HUES64 (cell line): Measurements from ENCODE around the gene THPO.
A peak's percentile ranks its signal among the peaks of the same experiment; 100 is the strongest.

Source experiments
- H3K27ac ChIP-seq: 2 replicates; pipeline ENCODE4 v1.7.0; 2013; ENCODE audit warnings: low read depth, low read length, inconsistent platforms
- H3K27me3 ChIP-seq: 2 replicates; pipeline ENCODE4 v1.6.1; 2013; ENCODE audit warnings: mild to moderate bottlenecking, low read length; ENCODE audit not compliant: insufficient read depth
- H3K36me3 ChIP-seq: 2 replicates; pipeline ENCODE4 v1.6.1; 2013; ENCODE audit warnings: mild to moderate bottlenecking, low read length; ENCODE audit not compliant: insufficient read depth
- H3K4me1 ChIP-seq: 2 replicates; pipeline ENCODE4 v1.6.1; 2013; ENCODE audit warnings: mild to moderate bottlenecking, low read length, moderate library complexity; ENCODE audit not compliant: insufficient read depth
- H3K4me3 ChIP-seq: 2 replicates; pipeline ENCODE4 v1.5.1; 2013; ENCODE audit warnings: mild to moderate bottlenecking, low read length, moderate library complexity
- H3K9ac ChIP-seq: 2 replicates; pipeline ENCODE4 v1.6.1; 2013; ENCODE audit warnings: mild to moderate bottlenecking, low read depth, low read length
- H3K9me3 ChIP-seq: 2 replicates; pipeline ENCODE4 v1.6.1; 2013; ENCODE audit warnings: low read depth, low read length; ENCODE audit not compliant: insufficient read depth
- WGBS: fragments of 150-250, 120-280 bp; methylation state at CpG from one replicate; pipeline ENCODE4 v1.1.7; 2013; ENCODE audit warnings: missing lambda C conversion rate; 5-methylcytosine and 5-hydroxymethylcytosine counted together

Gene THPO

GRCh38 chr3:184399410-184399809 is 21.4 kb upstream of the THPO start:
- WGBS, result 12% methylated on average over 8 of the region's 9 CpGs
- H3K36me3 ChIP-seq, result no peaks in the 10 kb centered on the region
- H3K27ac ChIP-seq, result no peak overlapping the region
- 0 out of 2 replicates have a peak, but pooled peaks cover 4% of the 10 kb centered on the region for H3K4me1 ChIP-seq
- H3K9ac ChIP-seq, result no peak overlapping the region
- no peaks in the 10 kb centered on the region for H3K9me3 ChIP-seq
- H3K27me3 ChIP-seq, result no peaks in the 10 kb centered on the region; the same call in 1 of the 2 replicates
- 0 out of 2 replicates have a peak overlapping the region, but pooled peaks have one; percentile 25 for H3K4me3 ChIP-seq

- WGBS, result 94% methylated on average over 4 of the region's 5 CpGs
- no peaks in the 10 kb centered on the region; the same call in 1 of the 2 replicates for H3K27me3 ChIP-seq
- H3K36me3 ChIP-seq, result no peaks in the 10 kb centered on the region
- no peak overlapping the region for H3K27ac ChIP-seq
- no peaks in the 10 kb centered on the region for H3K9me3 ChIP-seq
- 0 out of 2 replicates have a peak, but pooled peaks cover 4% of the 10 kb centered on the region for H3K4me1 ChIP-seq
- H3K4me3 ChIP-seq, result no peak overlapping the region
- H3K9ac ChIP-seq, result no peak overlapping the region
These were observed 17.3 kb upstream of the THPO start for GRCh38 chr3:184395320-184395660.

GRCh38 chr3:184391266-184391665 is 13.3 kb upstream of the THPO start:
- no peaks in the 10 kb centered on the region; the same call in 1 of the 2 replicates for H3K27me3 ChIP-seq
- H3K4me1 ChIP-seq, result no peaks in the 10 kb centered on the region
- 88% methylated on average over 3 of the region's 3 CpGs for WGBS
- no peaks in the 10 kb centered on the region for H3K9me3 ChIP-seq
- H3K36me3 ChIP-seq, result no peaks in the 10 kb centered on the region
- no peak overlapping the region for H3K4me3 ChIP-seq
- no peak overlapping the region for H3K9ac ChIP-seq
- H3K27ac ChIP-seq, result no peak overlapping the region

GRCh38 chr3:184389935-184390528 is 12.0 kb upstream of the THPO start:
- WGBS, result 86% methylated on average over 4 of the region's 5 CpGs
- Histone ChIP-seq H3K9me3 (no peaks in the 10 kb centered on the region), H3K27me3 (no peaks in the 10 kb centered on the region; the same call in 1 of the 2 replicates), H3K27ac (no peak overlapping the region), H3K36me3 (no peaks in the 10 kb centered on the region), H3K4me1 (no peaks in the 10 kb centered on the region), H3K4me3 (no peak overlapping the region), H3K9ac (no peak overlapping the region)

GRCh38 chr3:184389384-184389783 is 11.4 kb upstream of the THPO start:
- no peaks in the 10 kb centered on the region for H3K9me3 ChIP-seq
- H3K9ac ChIP-seq, result no peak overlapping the region
- no peak overlapping the region for H3K4me3 ChIP-seq
- H3K27ac ChIP-seq, result no peak overlapping the region
- peaks cover under 1% of the 10 kb centered on the region; the same call in 1 of the 2 replicates for H3K27me3 ChIP-seq
- no peaks in the 10 kb centered on the region for H3K36me3 ChIP-seq
- WGBS, result 62% methylated on average over 4 of the region's 5 CpGs
- no peaks in the 10 kb centered on the region for H3K4me1 ChIP-seq

- WGBS, result 91% methylated on average over 8 of the region's 8 CpGs
These were observed 10.9 kb upstream of the THPO start for GRCh38 chr3:184388936-184389230.

GRCh38 chr3:184388164-184388935 is 10.3 kb upstream of the THPO start:
- WGBS, result 84% methylated on average over 8 of the region's 8 CpGs
- Histone ChIP-seq H3K4me3 (no peak overlapping the region), H3K27me3 (peaks cover 4% of the 10 kb centered on the region; the same call in 1 of the 2 replicates), H3K36me3 (no peaks in the 10 kb centered on the region), H3K4me1 (no peaks in the 10 kb centered on the region), H3K9ac (no peak overlapping the region), H3K27ac (no peak overlapping the region), H3K9me3 (no peaks in the 10 kb centered on the region)

More at GRCh38 chr3:184388936-184389230, 10.9 kb upstream of the THPO start:
- Histone ChIP-seq H3K27me3 (peaks cover 2% of the 10 kb centered on the region; the same call in 1 of the 2 replicates), H3K27ac (no peak overlapping the region), H3K9me3 (no peaks in the 10 kb centered on the region), H3K4me1 (no peaks in the 10 kb centered on the region), H3K9ac (no peak overlapping the region), H3K4me3 (no peak overlapping the region), H3K36me3 (no peaks in the 10 kb centered on the region)

GRCh38 chr3:184387174-184387714 is 9.2 kb upstream of the THPO start:
- H3K27me3 ChIP-seq, result peaks cover 15% of the 10 kb centered on the region
- no peak overlapping the region for H3K27ac ChIP-seq
- WGBS, result 92% methylated on average over 12 of the region's 12 CpGs
- H3K9me3 ChIP-seq, result no peaks in the 10 kb centered on the region
- no peaks in the 10 kb centered on the region for H3K36me3 ChIP-seq
- no peak overlapping the region for H3K9ac ChIP-seq
- no peaks in the 10 kb centered on the region for H3K4me1 ChIP-seq
- no peak overlapping the region for H3K4me3 ChIP-seq

- Histone ChIP-seq H3K27me3 (peaks cover 25% of the 10 kb centered on the region), H3K36me3 (no peaks in the 10 kb centered on the region)
- 93% methylated on average over 37 of the region's 37 CpGs for WGBS
These were observed 8.2 kb upstream of the THPO start for GRCh38 chr3:184386047-184386806.

GRCh38 chr3:184384856-184385422 is 6.9 kb upstream of the THPO start:
- Histone ChIP-seq H3K9me3 (no peaks in the 10 kb centered on the region), H3K4me3 (no peak overlapping the region), H3K4me1 (peaks cover 2% of the 10 kb centered on the region; the same call in 1 of the 2 replicates), H3K27me3 (peaks cover 36% of the 10 kb centered on the region), H3K27ac (no peak overlapping the region), H3K36me3 (no peaks in the 10 kb centered on the region), H3K9ac (no peak overlapping the region)
- WGBS, result 90% methylated on average over 8 of the region's 8 CpGs

More at GRCh38 chr3:184386047-184386806, 8.2 kb upstream of the THPO start:
- Histone ChIP-seq H3K9ac (no peak overlapping the region), H3K4me1 (no peaks in the 10 kb centered on the region; the same call in 1 of the 2 replicates), H3K4me3 (no peak overlapping the region), H3K27ac (no peak overlapping the region), H3K9me3 (no peaks in the 10 kb centered on the region)
